NCI-H2196 treated with DMSO at 0.1 percent for 48 hours (cell line): ENCODE data around the gene SCN5A.

Experiments used
- DNase-seq: peaks from one replicate; lab custom pipeline; 2025; ENCODE audit not compliant: unreplicated experiment; lab: John Stamatoyannopoulos, UW

The SCN5A gene

GRCh38 chr3:38545983-38546382 is 103.5 kb downstream of the SCN5A start:
- DNase-seq: no peak

- DNase-seq: no peak
Observed at GRCh38 chr3:38545550-38545949, 103.9 kb downstream of the SCN5A start.

GRCh38 chr3:38544926-38545325 is 104.6 kb downstream of the SCN5A start:
- DNase-seq: no peak

- no peak for DNase-seq
Observed at GRCh38 chr3:38543586-38543985, 105.9 kb downstream of the SCN5A start.

- DNase-seq: no peak
Observed at GRCh38 chr3:38542401-38543298, 106.8 kb downstream of the SCN5A start.

GRCh38 chr3:38541806-38542205 is 107.7 kb downstream of the SCN5A start:
- no peak for DNase-seq

GRCh38 chr3:38538773-38539353 is 110.6 kb downstream of the SCN5A start:
- DNase-seq: no peak

- no peak for DNase-seq
Observed at GRCh38 chr3:38536671-38537070, 112.8 kb downstream of the SCN5A start.

- DNase-seq: no peak
Observed at GRCh38 chr3:38534604-38535003, 114.9 kb downstream of the SCN5A start.

GRCh38 chr3:38534180-38534579 is 115.3 kb downstream of the SCN5A start:
- no peak for DNase-seq

- no peak for DNase-seq
Observed at GRCh38 chr3:38533285-38533976, 116.1 kb downstream of the SCN5A start.

GRCh38 chr3:38532529-38532928 is 117.0 kb downstream of the SCN5A start:
- no peak for DNase-seq

- DNase-seq: no peak
Observed at GRCh38 chr3:38528457-38528856, 121.0 kb downstream of the SCN5A start.

- DNase-seq: no peak
Observed at GRCh38 chr3:38526792-38527191, 122.7 kb downstream of the SCN5A start.

- DNase-seq: no peak
Observed at GRCh38 chr3:38524141-38524739, 125.2 kb downstream of the SCN5A start.

- no peak for DNase-seq
Observed at GRCh38 chr3:38522002-38522401, 127.5 kb downstream of the SCN5A start.

GRCh38 chr3:38521391-38521987 is 128.0 kb downstream of the SCN5A start:
- peak; percentile 12 for DNase-seq

- DNase-seq: no peak
Observed at GRCh38 chr3:38519651-38520050, 129.8 kb downstream of the SCN5A start.

GRCh38 chr3:38519000-38519399 is 130.5 kb downstream of the SCN5A start:
- no peak for DNase-seq

GRCh38 chr3:38516669-38517068 is 132.8 kb downstream of the SCN5A start:
- no peak for DNase-seq

- no peak for DNase-seq
Observed at GRCh38 chr3:38515367-38515766, 134.1 kb downstream of the SCN5A start.
